Activated CD4-positive, CD25-positive, alpha-beta regulatory T cell treated with anti-CD3 and anti-CD28 coated beads, Interleukin-2, amount 50 U/mL, for 16 hours (primary cell): Measurements from ENCODE around the gene SLC1A1.

Experiments used
- DNase-seq: peaks from one replicate; pipeline ENCODE4 v3.0.0-alpha.2; 2020; ENCODE audit warnings: low read depth, low spot score

SLC1A1 gene

GRCh38 chr9:4489919-4490704 is at the start of gene SLC1A1:
Gene SLC1A1, plus strand, starts transcription at chr9:4490468. Its CDS starts 212 bp downstream, at chr9:4490680.
- DNase-seq = no peak

GRCh38 chr9:4442806-4443205 is 47.5 kb upstream of the SLC1A1 start:
- no peak for DNase-seq

- DNase-seq = no peak
Observed at GRCh38 chr9:4443439-4443838, 46.8 kb upstream of the SLC1A1 start.

GRCh38 chr9:4461437-4461836 is 28.8 kb upstream of the SLC1A1 start:
- no peak for DNase-seq

- DNase-seq = no peak
Observed at GRCh38 chr9:4463824-4464223, 26.4 kb upstream of the SLC1A1 start.

- DNase-seq = no peak
Observed at GRCh38 chr9:4464911-4465513, 25.3 kb upstream of the SLC1A1 start.

- DNase-seq = no peak
Observed at GRCh38 chr9:4465910-4466309, 24.4 kb upstream of the SLC1A1 start.

- DNase-seq = no peak
Observed at GRCh38 chr9:4475301-4475700, 15.0 kb upstream of the SLC1A1 start.

GRCh38 chr9:4486176-4486575 is 4.1 kb upstream of the SLC1A1 start:
- DNase-seq = no peak

GRCh38 chr9:4489562-4489918 is 728 bp upstream of the SLC1A1 start:
- no peak for DNase-seq

GRCh38 chr9:4490705-4491625 is 697 bp downstream of the SLC1A1 start:
- no peak for DNase-seq

GRCh38 chr9:4491626-4491975 is 1.3 kb downstream of the SLC1A1 start:
- DNase-seq = no peak

GRCh38 chr9:4494332-4494731 is 4.1 kb downstream of the SLC1A1 start:
- DNase-seq = no peak

GRCh38 chr9:4494806-4495205 is 4.5 kb downstream of the SLC1A1 start:
- DNase-seq = no peak

GRCh38 chr9:4495537-4495936 is 5.3 kb downstream of the SLC1A1 start:
- no peak for DNase-seq

- DNase-seq = no peak
Observed at GRCh38 chr9:4496497-4496896, 6.2 kb downstream of the SLC1A1 start.

GRCh38 chr9:4497395-4497794 is 7.1 kb downstream of the SLC1A1 start:
- no peak for DNase-seq

GRCh38 chr9:4497855-4498254 is 7.6 kb downstream of the SLC1A1 start:
- no peak for DNase-seq

GRCh38 chr9:4499917-4500316 is 9.6 kb downstream of the SLC1A1 start:
- DNase-seq = no peak

GRCh38 chr9:4501147-4501507 is 10.9 kb downstream of the SLC1A1 start:
- DNase-seq = no peak

GRCh38 chr9:4502444-4502843 is 12.2 kb downstream of the SLC1A1 start:
- no peak for DNase-seq

GRCh38 chr9:4503103-4503502 is 12.8 kb downstream of the SLC1A1 start:
- DNase-seq = no peak

- DNase-seq = no peak
Observed at GRCh38 chr9:4504250-4504649, 14.0 kb downstream of the SLC1A1 start.
